SK-N-SH (cell line): ENCODE measurements around the gene TBX6. TPM values are rescaled to one million over a fixed set of nuclear protein-coding genes. Genes with fewer than 3 reads are reported as not detected.
"Not testable (repeated sequence)": the region's sequence is repeated elsewhere in the genome, so short reads cannot be mapped to it uniquely, and the experiment has no call there.

Experiments
- CTCF ChIA-PET: fragments of 300-600, 350-600 bp; formaldehyde crosslinking; extraction: SDS; loops from one replicate; lab custom pipeline; 2021; lab: Yijun Ruan, JAX
- POLR2A ChIA-PET: fragments of 350-600 bp; sonication (Branson Sonifier 250); formaldehyde crosslinking; extraction: SDS; loops from one replicate; lab custom pipeline; 2020; ENCODE audit warnings: antibody characterized with exemption, inconsistent platforms; lab: Yijun Ruan, JAX
- DNase-seq: peaks from one replicate; pipeline ENCODE4 v3.0.0; 2012
- H2AFZ ChIP-seq: fragments of 200-600 bp; sonication (generic); 2 replicates; pipeline ENCODE4 v1.8.1; 2016; ENCODE audit warnings: antibody characterized with exemption, mild to moderate bottlenecking, low read depth
- H3F3A ChIP-seq: fragments of 200-600 bp; sonication (generic); replicated peaks from 2 replicates; pipeline ENCODE3; 2016; ENCODE audit warnings: antibody characterized with exemption, mild to moderate bottlenecking; ENCODE audit not compliant: insufficient read depth
- H3K27ac ChIP-seq, 2 experiments: fragments of 200-500 bp in 1 of 2; fragments of 200-600 bp in 1 of 2; sonication (Bioruptor generic) in 1 of 2; sonication (generic), shearing (Covaris generic) in 1 of 2; 2 replicates each; pipeline versions ENCODE4 v1.5.1 to v1.6.1; 2014 to 2016; ENCODE audit warnings: low read depth in 2 of 2, inconsistent platforms in 1 of 2, low read length in 1 of 2, mild to moderate bottlenecking in 1 of 2, mixed read lengths in 1 of 2
- H3K27me3 ChIP-seq: fragments of 200-600 bp; sonication (generic), shearing (Covaris generic); 2 replicates; pipeline ENCODE4 v1.6.1; 2016; ENCODE audit warnings: mixed run types; ENCODE audit not compliant: insufficient read depth
- H3K36me3 ChIP-seq, 2 experiments: fragments of 200-500 bp in 1 of 2; fragments of 200-600 bp in 1 of 2; sonication (Bioruptor generic) in 1 of 2; sonication (generic) in 1 of 2; replicated peaks in 1 of 2; 2 replicates each; pipeline versions ENCODE3 to v1.5.1; 2014 to 2016; ENCODE audit warnings: low read length in 1 of 2, mild to moderate bottlenecking in 1 of 2; ENCODE audit not compliant: insufficient read depth in 2 of 2, control insufficient read depth in 1 of 2
- H3K4me1 ChIP-seq, 2 experiments: fragments of 200-500 bp in 1 of 2; fragments of 200-600 bp in 1 of 2; sonication (Bioruptor generic) in 1 of 2; sonication (generic), shearing (Covaris generic) in 1 of 2; 2 replicates each; pipeline versions ENCODE4 v1.5.1 to v1.6.1; 2014 to 2016; ENCODE audit warnings: low read depth in 1 of 2, low read length in 1 of 2, mixed run types in 1 of 2; ENCODE audit not compliant: insufficient read depth in 2 of 2, control insufficient read depth in 1 of 2
- H3K4me2 ChIP-seq: fragments of 200-600 bp; sonication (generic), shearing (Covaris generic); 2 replicates; pipeline ENCODE4 v1.6.1; 2017; ENCODE audit warnings: mixed run types
- H3K4me3 ChIP-seq, 2 experiments: fragments of 200-500 bp in 1 of 2; fragments of 200-600 bp in 1 of 2; sonication (Bioruptor generic) in 1 of 2; sonication (generic), shearing (Covaris generic) in 1 of 2; 2 replicates each; pipeline versions ENCODE4 v1.5.1 to v1.8.1; 2014 to 2016; ENCODE audit warnings: low read depth in 2 of 2, inconsistent platforms in 1 of 2, low read length in 1 of 2, mild to moderate bottlenecking in 1 of 2, mixed read lengths in 1 of 2, moderate library complexity in 1 of 2
- H3K79me2 ChIP-seq: fragments of 200-600 bp; sonication (generic); 2 replicates; pipeline ENCODE4 v1.8.1; 2017; ENCODE audit warnings: mild to moderate bottlenecking; ENCODE audit not compliant: insufficient read depth
- H3K9ac ChIP-seq: fragments of 200-600 bp; sonication (generic); 2 replicates; pipeline ENCODE4 v1.6.1; 2017; ENCODE audit warnings: mixed run types
- H3K9me2 ChIP-seq: fragments of 200-600 bp; sonication (generic); 2 replicates; pipeline ENCODE4 v1.6.1; 2017; ENCODE audit warnings: mixed run types
- H3K9me3 ChIP-seq: fragments of 200-600 bp; sonication (generic); 2 replicates; pipeline ENCODE4 v1.6.1; 2017; ENCODE audit warnings: mixed run types, mild to moderate bottlenecking, moderate library complexity
- H4K20me1 ChIP-seq: fragments of 200-600 bp; sonication (generic); 2 replicates; pipeline ENCODE4 v1.6.1; 2017; ENCODE audit warnings: mild to moderate bottlenecking, mixed run types; ENCODE audit not compliant: insufficient read depth
- FOXM1 ChIP-seq: IDR thresholded peaks from 2 replicates; pipeline ENCODE4 v1.4.0; 2012; ENCODE audit warnings: low read depth, mild to moderate bottlenecking
- GATA2 ChIP-seq: sonication (generic); formaldehyde crosslinking; IDR thresholded peaks from 2 replicates; pipeline ENCODE4 v1.5.0; 2020; ENCODE audit warnings: mild to moderate bottlenecking, missing genetic modification reagents
- RAD21 ChIP-seq: IDR thresholded peaks from 2 replicates; pipeline ENCODE4 v1.6.1; 2012; ENCODE audit warnings: mild to moderate bottlenecking, low read length
- REST ChIP-seq: IDR thresholded peaks from 2 replicates; pipeline ENCODE4 v1.6.1; 2012; ENCODE audit warnings: mild to moderate bottlenecking, low read depth, low read length, moderate library complexity
- TCF12 ChIP-seq: IDR thresholded peaks from 2 replicates; pipeline ENCODE4 v1.4.0; 2012
- WGBS: methylation state at CpG from one replicate; pipeline ENCODE4 v1.1.6; 2017; ENCODE audit warnings: low lambda C conversion rate; 5-methylcytosine and 5-hydroxymethylcytosine counted together
- polyA plus RNA-seq, 3 experiments: library from polyadenylated mRNA; depleted of rRNA; stranded (reverse); fragments of >200 nt; gene quantifications; 2 replicates each; pipeline ENCODE4 v1.2.3, GENCODE V29; 2012
- TF ChIP-seq, protein P1 (sequence below): IDR thresholded peaks from 2 replicates; pipeline ENCODE4 v1.4.0; 2012; ENCODE audit warnings: low read depth, borderline replicate concordance
- TF ChIP-seq, protein P2 (sequence below): fragments of 150-350 bp; IDR thresholded peaks from 2 replicates; pipeline ENCODE4 v1.6.1; 2017; ENCODE audit warnings: antibody characterized with exemption, low read length, low read depth, borderline replicate concordance

Gene TBX6
- polyA plus RNA-seq, 1 of the 3 experiments (the other 2 are of a cell fraction) = 0.18 TPM

DNA sequence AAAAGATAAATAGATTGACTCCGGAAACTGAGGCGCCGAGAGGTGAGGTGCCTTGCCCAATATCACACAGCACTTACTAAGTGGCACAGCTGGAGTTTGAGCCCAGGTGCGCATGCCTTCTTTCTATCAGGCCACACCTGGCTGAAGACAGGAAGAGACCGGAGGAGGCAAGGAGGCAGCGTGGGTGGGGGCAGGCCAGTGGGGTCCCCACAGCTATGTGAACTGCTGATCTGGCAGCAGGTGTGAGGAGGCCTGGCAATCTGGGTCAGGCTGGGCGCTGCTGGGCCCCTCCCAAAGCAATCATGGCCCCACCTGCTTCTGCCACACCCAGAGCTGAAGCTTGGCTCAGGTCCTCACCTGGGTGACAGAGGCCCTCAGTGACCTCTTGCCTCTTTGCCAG is 23.5 kb upstream of the TBX6 start:
- H3K4me2 ChIP-seq = no peak overlapping the region
- POLR2A ChIA-PET = no interaction called here
- no peaks in the 10 kb centered on the region for H3K9me2 ChIP-seq
- no peak overlapping the region for H3K27ac ChIP-seq
- H3K27me3 ChIP-seq = no peaks in the 10 kb centered on the region
- H3K4me1 ChIP-seq = peaks cover 5 to 6% of the 10 kb centered on the region in 2 experiments; a peak in 1 of 4 replicates
- H3K79me2 ChIP-seq = no peaks in the 10 kb centered on the region
- H3K36me3 ChIP-seq = peaks cover 0 to 6% of the 10 kb centered on the region in 2 experiments
- WGBS = 94% methylated on average over 4 of the region's 7 CpGs
- TF ChIP-seq RAD21 (no peak), TCF12 (no peak), REST (no peak), FOXM1 (no peak), GATA2 (CRISPR knock-in tag) (no peak)
- TF ChIP-seq, protein P1, sequence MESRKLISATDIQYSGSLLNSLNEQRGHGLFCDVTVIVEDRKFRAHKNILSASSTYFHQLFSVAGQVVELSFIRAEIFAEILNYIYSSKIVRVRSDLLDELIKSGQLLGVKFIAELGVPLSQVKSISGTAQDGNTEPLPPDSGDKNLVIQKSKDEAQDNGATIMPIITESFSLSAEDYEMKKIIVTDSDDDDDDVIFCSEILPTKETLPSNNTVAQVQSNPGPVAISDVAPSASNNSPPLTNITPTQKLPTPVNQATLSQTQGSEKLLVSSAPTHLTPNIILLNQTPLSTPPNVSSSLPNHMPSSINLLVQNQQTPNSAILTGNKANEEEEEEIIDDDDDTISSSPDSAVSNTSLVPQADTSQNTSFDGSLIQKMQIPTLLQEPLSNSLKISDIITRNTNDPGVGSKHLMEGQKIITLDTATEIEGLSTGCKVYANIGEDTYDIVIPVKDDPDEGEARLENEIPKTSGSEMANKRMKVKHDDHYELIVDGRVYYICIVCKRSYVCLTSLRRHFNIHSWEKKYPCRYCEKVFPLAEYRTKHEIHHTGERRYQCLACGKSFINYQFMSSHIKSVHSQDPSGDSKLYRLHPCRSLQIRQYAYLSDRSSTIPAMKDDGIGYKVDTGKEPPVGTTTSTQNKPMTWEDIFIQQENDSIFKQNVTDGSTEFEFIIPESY = no peak
- TF ChIP-seq, protein P2, sequence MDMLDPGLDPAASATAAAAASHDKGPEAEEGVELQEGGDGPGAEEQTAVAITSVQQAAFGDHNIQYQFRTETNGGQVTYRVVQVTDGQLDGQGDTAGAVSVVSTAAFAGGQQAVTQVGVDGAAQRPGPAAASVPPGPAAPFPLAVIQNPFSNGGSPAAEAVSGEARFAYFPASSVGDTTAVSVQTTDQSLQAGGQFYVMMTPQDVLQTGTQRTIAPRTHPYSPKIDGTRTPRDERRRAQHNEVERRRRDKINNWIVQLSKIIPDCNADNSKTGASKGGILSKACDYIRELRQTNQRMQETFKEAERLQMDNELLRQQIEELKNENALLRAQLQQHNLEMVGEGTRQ = no peak
- H3K9me3 ChIP-seq = no peaks in the 10 kb centered on the region
- no peak overlapping the region for H3K9ac ChIP-seq
- H3F3A ChIP-seq = peaks cover 2% of the 10 kb centered on the region
- DNase-seq = no peak
- CTCF ChIA-PET = interaction anchor here (1.1 to 6.1 kb wide), 4 partner anchors 13 to 83 kb away, joined by 3 to 49 read pairs (median 21); partner anchors contain the start of gene TBX6
- H2AFZ ChIP-seq = no peak overlapping the region
- H3K4me3 ChIP-seq = no peak overlapping the region
- H4K20me1 ChIP-seq = no peaks in the 10 kb centered on the region

DNA sequence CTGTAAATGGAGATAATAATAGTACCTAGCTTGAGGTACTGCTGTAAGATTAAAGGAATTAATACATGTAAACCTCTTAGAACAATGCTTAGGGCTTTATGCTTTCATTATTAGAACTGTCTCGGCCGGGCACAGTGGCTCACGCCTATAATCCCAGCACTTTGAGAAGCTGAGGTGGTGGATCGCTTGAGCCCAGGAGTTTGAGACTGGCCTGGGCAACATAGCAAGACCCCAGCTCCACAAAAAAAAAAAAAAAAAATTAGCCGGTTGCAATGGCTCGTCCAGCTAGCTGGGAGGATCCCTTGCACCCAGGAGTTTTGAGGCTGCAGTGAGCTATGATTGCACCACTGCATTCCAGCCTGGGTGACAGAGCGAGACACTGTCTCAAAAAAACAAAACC is 23.1 kb upstream of the TBX6 start:
- H3K27ac ChIP-seq, H3K27me3 ChIP-seq, H3K4me1 ChIP-seq, H3K9me2 ChIP-seq, H3K9me3 ChIP-seq, POLR2A ChIA-PET, H3K9ac ChIP-seq, H2AFZ ChIP-seq, H3K4me2 ChIP-seq, DNase-seq, H3K4me3 ChIP-seq, H3K36me3 ChIP-seq, H3K79me2 ChIP-seq, H4K20me1 ChIP-seq, H3F3A ChIP-seq: not testable (repeated sequence)
- WGBS = 94% methylated on average over 7 of the region's 7 CpGs
- CTCF ChIA-PET = interaction anchor here (1.1 to 6.1 kb wide), 4 partner anchors 12 to 83 kb away, joined by 3 to 49 read pairs (median 21); partner anchors contain the start of gene TBX6
